Neural progenitor cell (in vitro differentiated cells): Measurements from ENCODE around the gene AP5S1.

Experiments
- CTCF ChIP-seq: fragments of 200-600 bp; sonication (generic); IDR thresholded peaks from 2 replicates; pipeline ENCODE4 v1.5.1; 2017; ENCODE audit warnings: antibody characterized with exemption, mild to moderate bottlenecking
- EZH2 ChIP-seq: fragments of 200-600 bp; sonication (generic); IDR thresholded peaks from 2 replicates; pipeline ENCODE4 v1.6.1; 2017; ENCODE audit warnings: antibody characterized with exemption, mild to moderate bottlenecking, moderate library complexity

- TF ChIP-seq CTCF (no peak), EZH2 (no peak)
These were observed 18.5 kb upstream of the AP5S1 start for GRCh38 chr20:3801846-3802245.
